ENCODE measurements around the gene MITF.

MITF gene

GRCh38 chr3:69724722-69725435 lies 14.4 kb upstream of the MITF start:
- Histone ChIP-seq H3K9me2 (replicated peaks; ENCODE audit: control insufficient read depth, low read length) (no peaks in the 10 kb centered on the region), H3K27me3 (ENCODE audit: control insufficient read depth, low read length) (no peaks in the 10 kb centered on the region), H3K4me1 (ENCODE audit: control insufficient read depth, low read length) (no peaks in the 10 kb centered on the region), H3K4me2 (ENCODE audit: low read length) (no peak overlapping the region), H3K4me3 (ENCODE audit: low read length) (no peak overlapping the region), H3K79me2 (ENCODE audit: control insufficient read depth, low read length) (no peaks in the 10 kb centered on the region), H3K9me3 (ENCODE audit: control insufficient read depth, insufficient read depth, low read length) (no peaks in the 10 kb centered on the region), H3K27ac (ENCODE audit: low read depth, low read length) (no peak overlapping the region), H3F3A (ENCODE audit: control insufficient read depth, insufficient read depth) (no peaks in the 10 kb centered on the region), H4K20me1 (ENCODE audit: control insufficient read depth, insufficient read depth, low read depth, low read length) (no peaks in the 10 kb centered on the region), H3K36me3 (ENCODE audit: control insufficient read depth, low read length) (no peaks in the 10 kb centered on the region)
- no peak for TF ChIP-seq EZH2phosphoT487 (IDR thresholded peaks at IDR 0.05; ENCODE audit: borderline replicate concordance, low read length)
- no peak for TF ChIP-seq CTCF (IDR thresholded peaks at IDR 0.05; ENCODE audit: low read depth, low read length, poor library complexity, severe bottlenecking)

DNA sequence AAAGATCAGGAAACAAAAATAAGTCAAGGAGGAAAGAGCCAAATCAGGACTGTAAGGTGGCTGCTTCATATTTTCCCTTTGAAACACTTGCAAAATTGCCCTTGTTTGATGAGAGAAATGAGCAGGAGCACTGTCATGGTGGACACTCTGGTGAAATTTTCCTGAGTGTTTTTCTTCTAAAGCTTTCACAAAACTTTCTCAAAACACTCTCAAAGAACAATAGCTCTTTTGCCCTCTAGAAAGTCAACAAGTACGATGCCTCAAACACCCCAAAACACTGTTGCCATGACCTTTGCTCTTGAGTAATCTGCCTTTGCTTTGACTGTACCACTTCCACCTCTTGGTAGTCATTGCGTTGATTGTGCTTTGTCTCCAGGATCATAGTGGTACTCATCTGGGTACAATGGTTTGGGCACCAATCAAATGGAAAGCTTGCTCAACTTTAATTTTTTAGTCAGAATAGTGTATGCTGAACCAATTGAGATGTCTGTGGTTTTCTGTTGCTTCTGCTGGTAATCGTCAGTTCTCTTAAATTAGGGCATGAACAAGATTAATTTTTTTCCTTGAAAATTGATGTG lies 13.2 kb upstream of the MITF start:
- H3K27ac ChIP-seq (ENCODE audit: low read depth, low read length), result no peak overlapping the region
- H3F3A ChIP-seq (ENCODE audit: control insufficient read depth, insufficient read depth), result no peaks in the 10 kb centered on the region
- H3K9me2 ChIP-seq (replicated peaks; ENCODE audit: control insufficient read depth, low read length), result no peaks in the 10 kb centered on the region
- H3K36me3 ChIP-seq (ENCODE audit: control insufficient read depth, low read length), result no peaks in the 10 kb centered on the region
- no peak overlapping the region for H3K4me3 ChIP-seq (ENCODE audit: low read length)
- no peaks in the 10 kb centered on the region for H3K9me3 ChIP-seq (ENCODE audit: control insufficient read depth, insufficient read depth, low read length)
- no peaks in the 10 kb centered on the region for H4K20me1 ChIP-seq (ENCODE audit: control insufficient read depth, insufficient read depth, low read depth, low read length)
- H3K27me3 ChIP-seq (ENCODE audit: control insufficient read depth, low read length), result no peaks in the 10 kb centered on the region
- no peak overlapping the region for H3K4me2 ChIP-seq (ENCODE audit: low read length)
- no peaks in the 10 kb centered on the region for H3K4me1 ChIP-seq (ENCODE audit: control insufficient read depth, low read length)
- no peaks in the 10 kb centered on the region for H3K79me2 ChIP-seq (ENCODE audit: control insufficient read depth, low read length)
- TF ChIP-seq CTCF (IDR thresholded peaks at IDR 0.05; ENCODE audit: low read depth, low read length, poor library complexity, severe bottlenecking) (no peak), EZH2phosphoT487 (IDR thresholded peaks at IDR 0.05; ENCODE audit: borderline replicate concordance, low read length) (no peak)

DNA sequence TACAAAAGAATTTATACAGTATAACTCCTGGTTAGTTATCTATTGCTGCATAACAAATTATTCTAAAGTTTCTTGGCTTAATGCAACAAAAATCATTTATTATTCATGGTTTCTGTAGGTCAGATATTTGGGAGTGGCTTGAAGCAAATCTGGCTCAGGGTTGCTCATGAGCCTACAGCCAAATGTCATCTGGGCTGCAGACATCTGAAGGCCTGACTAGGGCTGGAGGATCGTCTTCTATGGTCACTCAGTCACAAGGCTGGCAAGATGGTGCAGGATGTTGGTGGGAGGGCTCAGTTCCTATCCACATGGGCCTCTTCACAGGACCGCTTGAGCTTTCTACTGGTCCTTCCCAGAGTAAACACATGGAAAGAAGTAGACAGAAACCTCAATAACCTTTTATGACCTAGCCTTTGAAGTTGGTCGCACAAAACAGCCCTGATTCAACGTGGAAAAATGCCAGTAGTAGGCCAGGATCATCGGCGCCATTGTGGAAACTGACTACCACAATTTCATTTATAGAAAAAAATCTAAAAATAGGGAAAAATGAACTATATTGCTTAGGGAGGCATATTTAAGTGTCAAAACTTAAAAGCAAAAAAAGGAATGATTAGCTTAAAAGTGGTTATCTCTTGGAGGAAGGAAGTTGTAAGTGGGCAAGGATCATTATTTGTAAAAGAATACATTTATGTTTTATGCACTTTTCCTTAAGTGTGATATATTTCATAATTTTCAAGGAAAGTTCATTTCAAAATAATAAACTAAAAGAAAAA lies 9.9 kb upstream of the MITF start:
- no peak overlapping the region for H3K27ac ChIP-seq (ENCODE audit: low read depth, low read length)
- no peaks in the 10 kb centered on the region for H3K36me3 ChIP-seq (ENCODE audit: control insufficient read depth, low read length)
- no peaks in the 10 kb centered on the region for H3K27me3 ChIP-seq (ENCODE audit: control insufficient read depth, low read length)
- no peaks in the 10 kb centered on the region for H3K9me2 ChIP-seq (replicated peaks; ENCODE audit: control insufficient read depth, low read length)
- no peaks in the 10 kb centered on the region for H4K20me1 ChIP-seq (ENCODE audit: control insufficient read depth, insufficient read depth, low read depth, low read length)
- H3K4me1 ChIP-seq (ENCODE audit: control insufficient read depth, low read length), result no peaks in the 10 kb centered on the region
- no peak overlapping the region for H3K4me2 ChIP-seq (ENCODE audit: low read length)
- H3K79me2 ChIP-seq (ENCODE audit: control insufficient read depth, low read length), result no peaks in the 10 kb centered on the region
- no peak for TF ChIP-seq CTCF (IDR thresholded peaks at IDR 0.05; ENCODE audit: low read depth, low read length, poor library complexity, severe bottlenecking)
- no peak for TF ChIP-seq EZH2phosphoT487 (IDR thresholded peaks at IDR 0.05; ENCODE audit: borderline replicate concordance, low read length)
- no peaks in the 10 kb centered on the region for H3F3A ChIP-seq (ENCODE audit: control insufficient read depth, insufficient read depth)
- H3K9me3 ChIP-seq (ENCODE audit: control insufficient read depth, insufficient read depth, low read length), result no peaks in the 10 kb centered on the region
- H3K4me3 ChIP-seq (ENCODE audit: low read length), result no peak overlapping the region
